HG03064 (cell line): Measurements from ENCODE around the gene CCM2.
"Not testable (repeated sequence)": the region's sequence is repeated elsewhere in the genome, so short reads cannot be mapped to it uniquely, and the experiment has no call there.

ENCODE experiments used
- ATAC-seq: cut with Tn5 transposase; IDR thresholded peaks from one replicate; pipeline ENCODE4 v1.9.1; 2021; ENCODE audit warnings: low read depth; ENCODE audit not compliant: unreplicated experiment

Gene CCM2

DNA sequence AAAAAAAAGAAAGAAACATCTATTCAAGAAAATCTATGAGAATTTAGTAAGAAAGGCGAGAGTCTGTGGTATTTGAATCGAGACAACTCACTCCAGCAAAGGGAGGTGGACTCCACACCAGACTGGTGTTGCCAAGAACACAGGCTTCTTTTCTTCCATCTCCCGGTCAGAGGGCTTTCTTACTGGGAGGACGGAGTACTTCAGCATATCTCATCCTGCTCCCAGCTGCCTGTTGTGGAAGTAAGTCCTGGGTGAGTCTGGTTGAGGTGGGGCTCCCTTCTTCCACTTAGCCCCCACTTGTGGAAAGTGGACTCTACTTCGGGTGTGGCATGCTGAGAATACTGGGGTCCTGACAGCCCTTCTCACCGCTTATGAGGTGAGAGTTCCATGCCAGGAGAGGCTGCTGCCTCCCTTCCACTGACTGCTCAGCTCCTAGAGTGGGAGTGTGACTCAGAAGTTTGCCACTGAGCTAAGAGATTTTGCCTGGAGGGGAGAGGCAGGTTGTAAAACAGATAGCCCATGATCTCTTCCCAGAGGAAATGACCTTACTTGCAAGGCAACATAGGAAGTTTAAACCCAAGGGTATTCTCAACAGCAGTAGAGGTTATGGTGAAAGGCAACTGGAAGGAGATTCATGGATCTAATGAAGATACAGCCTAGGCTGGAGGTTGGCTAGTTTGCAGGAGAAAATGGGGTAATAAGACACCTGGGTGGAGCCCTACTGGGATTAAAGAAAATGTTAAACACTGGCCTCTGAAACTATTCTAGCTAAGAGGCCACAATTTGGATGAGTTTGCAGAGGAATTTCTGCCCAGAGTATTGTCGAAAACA, 92.3 kb downstream of the CCM2 start:
- ATAC-seq: no peak

GRCh38 chr7:45092931-45093235, 92.9 kb downstream of the CCM2 start:
- no peak for ATAC-seq

DNA sequence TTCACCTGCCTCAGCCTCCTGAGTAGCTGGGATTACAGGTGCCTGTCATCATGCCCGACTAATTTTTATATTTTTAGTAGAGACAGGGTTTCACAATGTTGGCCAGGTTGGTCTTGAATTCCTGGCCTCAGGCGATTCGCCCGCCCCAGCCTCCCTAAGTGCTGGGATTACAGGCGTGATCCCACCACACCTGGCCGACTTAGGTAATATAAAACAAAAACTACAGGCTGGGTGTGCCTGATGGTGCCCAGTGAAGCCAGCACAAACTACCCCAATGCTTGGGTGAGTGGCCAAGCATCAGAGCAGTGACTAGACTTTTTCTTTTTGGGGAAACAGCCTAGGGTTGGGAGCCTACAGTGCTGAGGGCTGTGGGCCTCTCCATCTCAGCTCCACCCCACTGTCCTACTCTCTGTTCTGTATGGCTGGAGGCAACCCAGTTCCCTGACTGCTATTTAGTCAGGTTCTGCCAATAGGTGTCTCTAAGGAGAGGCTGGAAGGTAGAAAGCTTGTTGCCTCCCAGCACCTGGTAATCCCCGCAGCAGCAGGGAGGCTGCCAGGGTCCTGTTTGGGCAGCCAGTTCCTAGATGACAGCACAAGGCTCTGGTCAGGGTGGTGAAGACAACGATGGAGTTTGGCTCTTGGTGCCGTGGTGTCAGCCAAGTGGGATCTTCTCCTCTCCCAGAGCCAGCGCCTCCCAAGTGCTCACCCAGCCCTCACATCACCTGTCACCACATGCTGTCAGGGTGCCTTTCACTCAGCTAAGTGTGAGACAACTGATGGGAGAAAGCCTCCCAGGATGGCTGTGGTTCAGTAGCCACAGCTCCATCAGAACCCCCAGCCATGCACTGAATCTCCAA, 99.2 kb downstream of the CCM2 start:
- ATAC-seq: no peak

DNA sequence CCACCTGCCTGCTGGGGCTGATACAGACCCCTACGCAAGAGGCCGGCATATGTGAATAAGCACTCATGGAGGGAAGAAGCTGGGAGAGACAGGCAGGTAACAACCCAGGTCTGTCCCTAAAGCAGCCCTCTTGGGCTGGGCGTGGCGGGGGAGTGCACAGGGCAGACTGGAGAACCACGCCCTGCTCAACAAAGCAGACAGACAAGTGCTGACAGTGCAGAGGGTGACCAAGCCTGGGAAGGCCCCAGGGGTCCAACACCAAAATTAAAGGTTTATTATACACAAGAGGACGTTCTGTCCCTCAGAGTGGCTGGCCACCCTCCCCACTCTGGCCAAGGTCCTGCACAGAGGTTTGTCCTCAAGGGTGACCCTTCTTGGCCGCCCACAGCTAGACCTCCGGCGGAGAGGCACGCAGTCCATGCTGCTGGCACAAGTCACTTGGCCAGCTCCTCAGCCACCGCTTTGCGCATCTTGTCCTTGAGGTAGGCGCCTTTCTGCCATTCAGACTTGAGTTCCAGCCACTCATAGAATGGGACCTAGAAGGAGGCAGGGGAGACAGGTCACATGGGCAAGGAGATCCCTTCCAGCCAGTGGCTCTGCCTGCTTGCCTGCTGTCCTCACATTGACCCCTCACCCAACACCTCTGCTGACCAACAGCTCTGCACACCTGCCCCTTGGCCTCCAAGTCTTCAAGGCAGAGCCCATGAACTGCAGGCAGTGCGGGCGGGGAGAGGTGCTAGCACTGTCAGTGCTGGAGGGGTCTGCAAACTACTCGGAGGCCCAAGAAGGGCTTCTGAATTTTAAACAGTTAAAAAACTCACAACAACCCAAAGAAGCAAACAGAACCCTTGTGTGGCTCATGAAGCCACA, 100.1 kb downstream of the CCM2 start:
- no peak for ATAC-seq

DNA sequence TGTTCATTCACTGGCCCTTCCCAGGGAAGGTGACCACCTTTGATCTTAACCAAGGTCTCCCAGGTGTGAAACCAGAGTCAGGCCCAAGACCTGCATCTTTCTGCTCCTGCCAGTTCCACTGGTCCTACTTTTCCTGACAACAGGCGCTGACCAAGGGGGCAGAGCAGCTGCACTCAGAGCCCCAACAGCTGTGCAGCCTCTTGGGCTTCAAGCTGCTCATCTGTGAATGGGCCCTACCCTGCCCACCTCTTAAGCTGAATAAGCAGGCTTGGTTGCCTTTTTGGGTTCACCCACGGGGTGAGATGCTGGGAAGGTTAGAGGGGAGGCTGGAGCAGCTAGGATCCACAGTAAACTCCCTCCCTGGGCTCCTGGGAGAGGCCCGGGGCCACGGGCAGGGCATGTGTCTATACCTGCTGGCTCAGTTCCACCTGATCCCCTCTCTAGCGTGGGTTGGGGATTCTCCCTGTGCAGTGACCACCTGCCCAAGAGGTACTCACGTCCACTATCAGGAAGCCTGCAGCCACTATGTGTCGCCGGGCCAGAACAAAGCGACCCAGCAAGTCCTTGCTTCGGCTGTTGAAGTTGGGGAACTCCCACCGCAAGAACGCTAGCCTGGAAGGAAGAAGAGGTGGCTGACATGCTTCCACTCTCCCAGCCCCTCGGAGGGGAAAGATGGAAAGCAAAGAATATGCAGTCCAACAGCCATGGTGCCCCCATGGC, 100.9 kb downstream of the CCM2 start:
- ATAC-seq: no peak

DNA sequence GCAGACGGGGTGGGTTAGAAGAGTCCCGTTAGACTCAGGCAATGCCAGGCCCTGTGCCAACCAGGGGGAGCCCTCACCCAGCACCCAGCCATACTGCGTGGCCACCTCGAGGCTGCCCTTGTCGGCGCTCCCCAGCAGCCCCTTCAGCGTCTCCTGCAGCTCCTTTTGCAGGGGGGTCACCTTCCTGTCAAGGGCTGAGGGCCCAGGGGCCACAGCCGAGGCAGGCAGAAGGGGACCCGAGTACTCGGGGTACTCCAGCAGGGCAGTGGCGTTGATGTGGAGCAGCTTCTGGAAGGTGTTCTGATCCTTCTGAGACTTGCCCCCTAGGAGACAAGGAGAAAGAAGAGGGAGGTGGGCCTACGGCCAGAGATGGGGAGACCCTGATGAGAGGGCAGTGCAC, 101.7 kb downstream of the CCM2 start:
- no peak for ATAC-seq

DNA sequence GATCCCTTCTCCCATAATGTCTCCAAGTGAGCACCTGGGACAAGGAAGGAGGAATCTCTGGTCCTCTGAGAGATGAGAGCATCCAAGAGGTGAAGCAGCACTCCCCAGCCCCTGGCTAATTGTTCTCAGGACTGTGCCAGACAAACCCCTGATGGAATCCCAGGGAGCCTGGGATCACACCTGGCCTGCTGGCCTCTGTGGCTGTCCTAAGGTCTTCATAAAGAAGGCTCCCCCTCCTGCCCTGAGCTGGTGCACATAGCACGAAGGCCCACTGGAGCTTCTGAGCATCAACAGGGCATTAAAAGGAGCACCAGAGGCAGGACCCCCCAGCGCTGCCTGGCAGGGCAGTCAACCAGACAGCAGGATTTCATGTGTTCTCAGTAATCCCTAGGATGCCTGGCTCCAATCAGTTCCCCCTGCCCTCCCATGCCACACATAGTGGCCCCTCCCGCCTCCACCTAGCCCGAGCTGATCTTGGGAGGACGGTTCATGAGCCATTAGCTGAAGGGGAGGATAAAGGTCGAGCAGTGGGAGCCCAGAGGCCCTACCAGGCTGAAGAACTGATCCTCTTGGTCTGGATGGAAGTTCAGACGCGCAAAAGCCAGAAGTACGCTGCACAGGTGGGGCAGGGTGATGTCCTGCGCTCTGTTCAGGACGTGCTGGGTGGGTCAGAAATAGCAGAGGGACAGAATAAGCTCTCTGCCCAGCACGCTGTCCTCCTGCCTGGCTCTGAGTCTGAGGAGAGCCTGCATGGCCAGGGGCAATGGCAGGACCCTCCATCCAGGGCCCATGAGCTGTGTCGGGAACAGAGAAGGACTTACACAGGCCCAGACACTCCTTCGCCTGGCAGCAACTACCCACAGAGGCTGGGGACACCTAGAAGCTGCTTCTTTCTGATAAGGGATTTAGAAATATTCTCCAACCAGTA, 103.0 kb downstream of the CCM2 start:
- ATAC-seq: no peak

- no peak for ATAC-seq
These were observed 104.2 kb downstream of the CCM2 start for GRCh38 chr7:45103958-45104843.

DNA sequence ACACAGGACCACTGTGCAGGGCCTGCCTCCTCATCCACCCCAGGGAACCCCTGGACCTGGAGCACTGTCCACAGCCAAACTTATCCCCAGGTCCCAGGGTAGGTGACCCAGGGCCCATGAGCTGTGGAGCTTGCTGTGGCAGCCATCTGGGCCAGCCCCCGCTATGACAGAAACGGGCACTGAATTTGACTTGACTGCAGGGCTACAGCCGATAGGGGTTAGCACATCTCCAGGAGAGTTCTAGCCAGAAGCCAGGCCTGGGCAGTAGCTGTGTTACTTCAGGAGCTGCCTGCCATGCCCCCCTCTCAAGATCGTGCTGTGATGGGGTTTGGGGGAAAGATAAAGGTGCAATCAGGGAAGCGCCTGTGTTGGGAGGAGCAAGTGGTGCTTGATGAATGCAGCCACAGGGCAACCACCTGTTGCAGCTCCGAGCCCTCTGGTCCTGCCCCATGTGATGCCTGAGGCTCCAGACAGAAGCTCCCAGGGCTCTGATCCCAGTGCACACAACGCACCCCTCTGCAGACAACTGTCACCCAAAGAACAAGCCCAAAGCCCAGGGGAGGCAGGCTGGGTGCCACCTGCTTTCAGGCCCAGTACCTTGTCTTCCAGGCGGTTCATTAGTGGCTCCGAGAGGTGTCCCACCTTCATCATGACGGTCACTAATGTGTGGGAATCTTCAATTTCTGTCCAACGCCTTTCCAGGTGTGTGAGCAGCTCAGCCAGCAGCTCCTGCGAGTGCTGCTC, 105.0 kb downstream of the CCM2 start:
- ATAC-seq: no peak

DNA sequence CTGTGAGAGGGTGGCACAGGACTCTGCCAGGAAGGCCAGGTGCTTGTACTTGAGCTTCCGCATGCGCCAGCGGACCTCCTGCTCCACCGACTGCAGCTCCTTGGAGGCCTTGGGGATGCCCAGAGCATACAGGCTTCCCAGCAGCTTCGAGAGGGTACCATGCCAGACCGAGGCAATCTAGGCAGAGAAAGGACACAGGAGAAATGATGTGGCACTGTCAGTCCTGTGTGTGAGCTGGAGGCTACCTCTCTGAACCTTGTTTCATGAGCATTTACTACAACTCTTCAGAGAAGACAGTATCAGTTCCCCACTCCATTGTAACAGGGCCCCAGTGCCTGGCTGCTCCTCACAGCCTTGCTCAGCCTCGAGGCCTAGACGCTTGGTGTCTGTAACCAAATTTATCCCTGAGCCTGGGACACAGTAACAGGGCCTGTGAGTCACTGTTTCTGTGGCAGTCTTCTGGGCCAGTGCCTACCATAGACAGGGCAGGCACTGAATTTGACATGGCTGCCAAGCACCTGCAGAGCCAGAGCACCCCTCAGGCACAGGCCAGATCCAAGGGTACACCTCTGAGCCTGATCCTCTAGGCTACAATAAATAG, 105.7 kb downstream of the CCM2 start:
- no peak for ATAC-seq

DNA sequence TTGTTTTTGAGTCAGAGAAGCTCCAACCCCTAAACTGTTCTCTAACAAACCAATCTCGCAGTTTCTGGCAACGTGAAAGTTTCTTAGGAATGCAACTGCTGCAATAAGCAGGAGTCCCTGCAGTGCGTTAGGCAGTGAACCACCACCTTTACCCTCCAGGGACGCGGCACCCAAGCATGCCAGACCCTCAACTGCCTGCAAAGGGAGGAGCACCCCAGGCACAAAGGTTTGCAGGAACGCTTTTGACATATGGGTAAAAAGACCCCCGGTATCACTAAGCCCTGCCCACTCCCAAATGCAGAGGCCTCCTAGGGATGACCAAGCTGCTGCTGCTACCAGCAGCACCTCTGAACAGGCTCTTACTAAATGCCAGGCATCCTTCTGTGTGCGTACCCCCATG, 106.8 kb downstream of the CCM2 start:
- ATAC-seq: no peak

DNA sequence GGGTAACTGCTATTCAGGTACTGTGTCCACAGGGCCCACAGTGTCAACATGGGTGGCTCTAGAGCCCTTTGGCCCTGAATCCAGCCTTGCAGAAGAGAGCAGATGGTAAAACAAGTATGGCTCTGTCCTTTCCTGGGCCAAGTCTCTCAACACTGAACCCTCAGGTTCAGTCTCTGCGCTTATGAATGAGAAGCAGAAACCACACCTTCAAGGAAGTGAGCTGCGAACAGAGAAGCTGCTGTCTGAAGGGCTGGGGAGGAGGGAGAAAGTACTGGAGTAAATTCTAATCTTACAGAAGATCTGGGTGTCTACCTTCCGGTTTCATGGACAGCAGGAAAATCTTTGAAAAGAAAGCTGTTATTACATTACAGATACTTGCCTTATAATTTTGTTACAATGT, 107.4 kb downstream of the CCM2 start:
- ATAC-seq: no peak

DNA sequence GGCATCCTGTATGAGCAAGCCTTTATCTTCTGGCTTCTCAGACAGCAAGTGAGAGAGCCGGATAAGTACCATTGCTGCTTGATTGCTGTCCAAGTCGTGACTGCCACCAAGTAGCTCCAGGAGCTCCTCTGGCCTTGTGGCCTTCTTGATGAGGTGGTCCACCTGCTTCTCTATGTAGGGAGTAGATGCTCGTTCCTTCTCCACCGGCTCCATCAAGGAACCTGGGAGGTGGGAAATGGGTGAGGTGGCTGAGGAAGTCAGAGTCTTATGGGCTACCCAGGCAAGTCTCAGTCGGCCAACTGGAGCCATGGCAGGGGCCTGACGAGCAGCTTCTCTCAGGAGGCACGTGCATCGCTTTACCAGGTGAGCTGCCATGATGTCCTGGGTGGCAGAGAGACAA, 108.9 kb downstream of the CCM2 start:
- no peak for ATAC-seq

- ATAC-seq: peak; percentile 95
These were observed 111.6 kb downstream of the CCM2 start, which contains the start of gene TBRG4 for GRCh38 chr7:45111298-45112223. TSS of gene TBRG4 (minus strand) at chr7:45111697. CDS start at chr7:45109237, 2,460 bp downstream.

DNA sequence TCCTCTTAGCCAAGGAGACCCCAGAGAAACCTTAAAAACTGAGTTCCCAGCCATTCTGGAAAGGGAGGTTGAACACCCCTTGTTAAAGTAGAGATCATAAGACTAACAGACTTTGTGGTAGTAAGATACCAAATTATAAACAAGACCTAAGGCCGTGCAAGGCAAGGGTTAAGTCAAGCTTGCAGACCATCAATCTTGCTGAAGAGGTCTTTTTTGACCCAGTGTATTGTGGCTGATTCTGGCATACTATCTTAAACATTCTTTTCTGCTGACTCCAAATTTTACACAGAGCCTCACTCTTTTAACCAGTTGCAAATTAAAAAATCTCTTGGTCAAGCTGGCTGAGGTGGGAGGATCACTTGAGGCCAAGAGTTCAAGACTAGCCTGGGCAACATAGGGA, 112.6 kb downstream of the CCM2 start:
- no peak for ATAC-seq

GRCh38 chr7:45114257-45114656, 114.3 kb downstream of the CCM2 start:
- ATAC-seq: not testable (repeated sequence)
